ENCODE data around the gene SOCS3.
"Not testable (repeated sequence)": the region's sequence is repeated elsewhere in the genome, so short reads cannot be mapped to it uniquely, and the experiment has no call there.

The SOCS3 gene

GRCh38 chr17:78313735-78314648 lies 45.9 kb downstream of the SOCS3 start:
- H3K4me3 ChIP-seq (ENCODE audit: low read depth, low read length, poor library complexity, severe bottlenecking): peak overlapping the region; percentile 51
- no peaks in the 10 kb centered on the region for H3K79me2 ChIP-seq (ENCODE audit: insufficient read depth, low read length)
- no peaks in the 10 kb centered on the region for H3K36me3 ChIP-seq (ENCODE audit: insufficient read depth, low read length)
- no peaks in the 10 kb centered on the region for H4K20me1 ChIP-seq (ENCODE audit: insufficient read depth, low read length)
- peaks cover 6% of the 10 kb centered on the region for H3K27me3 ChIP-seq (ENCODE audit: insufficient read depth, low read length)
- H2AFZ ChIP-seq (ENCODE audit: low read length): no peak overlapping the region
- no peaks in the 10 kb centered on the region for H3F3A ChIP-seq (ENCODE audit: insufficient read depth, low read length)
- H3K4me1 ChIP-seq (ENCODE audit: insufficient read depth, low read length, severe bottlenecking): peaks cover 13% of the 10 kb centered on the region
- H3K9ac ChIP-seq (ENCODE audit: low read length): no peak overlapping the region
- H3K9me3 ChIP-seq (ENCODE audit: low read length): no peaks in the 10 kb centered on the region
- H3K9me2 ChIP-seq (ENCODE audit: low read depth, low read length): no peaks in the 10 kb centered on the region
- peak overlapping the region; percentile 68 for H3K4me2 ChIP-seq (ENCODE audit: low read length)
- TF ChIP-seq EZH2 (IDR thresholded peaks at IDR 0.05; ENCODE audit: borderline replicate concordance, low read length): no peak
- TF ChIP-seq, protein P1, sequence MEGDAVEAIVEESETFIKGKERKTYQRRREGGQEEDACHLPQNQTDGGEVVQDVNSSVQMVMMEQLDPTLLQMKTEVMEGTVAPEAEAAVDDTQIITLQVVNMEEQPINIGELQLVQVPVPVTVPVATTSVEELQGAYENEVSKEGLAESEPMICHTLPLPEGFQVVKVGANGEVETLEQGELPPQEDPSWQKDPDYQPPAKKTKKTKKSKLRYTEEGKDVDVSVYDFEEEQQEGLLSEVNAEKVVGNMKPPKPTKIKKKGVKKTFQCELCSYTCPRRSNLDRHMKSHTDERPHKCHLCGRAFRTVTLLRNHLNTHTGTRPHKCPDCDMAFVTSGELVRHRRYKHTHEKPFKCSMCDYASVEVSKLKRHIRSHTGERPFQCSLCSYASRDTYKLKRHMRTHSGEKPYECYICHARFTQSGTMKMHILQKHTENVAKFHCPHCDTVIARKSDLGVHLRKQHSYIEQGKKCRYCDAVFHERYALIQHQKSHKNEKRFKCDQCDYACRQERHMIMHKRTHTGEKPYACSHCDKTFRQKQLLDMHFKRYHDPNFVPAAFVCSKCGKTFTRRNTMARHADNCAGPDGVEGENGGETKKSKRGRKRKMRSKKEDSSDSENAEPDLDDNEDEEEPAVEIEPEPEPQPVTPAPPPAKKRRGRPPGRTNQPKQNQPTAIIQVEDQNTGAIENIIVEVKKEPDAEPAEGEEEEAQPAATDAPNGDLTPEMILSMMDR (IDR thresholded peaks at IDR 0.05; ENCODE audit: low read length): no peak
- H3K27ac ChIP-seq (ENCODE audit: low read depth, low read length, poor library complexity, severe bottlenecking): no peak overlapping the region

GRCh38 chr17:78309659-78310255 lies 50.1 kb downstream of the SOCS3 start:
- Histone ChIP-seq H3K27me3 (ENCODE audit: insufficient read depth, low read length) (peaks cover 18% of the 10 kb centered on the region), H3K4me1 (ENCODE audit: insufficient read depth, low read length, severe bottlenecking) (peaks cover 11% of the 10 kb centered on the region)
- H3K4me2 ChIP-seq (ENCODE audit: low read length); H3K4me3 ChIP-seq (ENCODE audit: low read depth, low read length, poor library complexity, severe bottlenecking); H3K79me2 ChIP-seq (ENCODE audit: insufficient read depth, low read length); H3K36me3 ChIP-seq (ENCODE audit: insufficient read depth, low read length); H2AFZ ChIP-seq (ENCODE audit: low read length); H3K27ac ChIP-seq (ENCODE audit: low read depth, low read length, poor library complexity, severe bottlenecking); H3K9ac ChIP-seq (ENCODE audit: low read length); H3K9me2 ChIP-seq (ENCODE audit: low read depth, low read length); H3K9me3 ChIP-seq (ENCODE audit: low read length); H3F3A ChIP-seq (ENCODE audit: insufficient read depth, low read length); H4K20me1 ChIP-seq (ENCODE audit: insufficient read depth, low read length): not testable (repeated sequence)

DNA sequence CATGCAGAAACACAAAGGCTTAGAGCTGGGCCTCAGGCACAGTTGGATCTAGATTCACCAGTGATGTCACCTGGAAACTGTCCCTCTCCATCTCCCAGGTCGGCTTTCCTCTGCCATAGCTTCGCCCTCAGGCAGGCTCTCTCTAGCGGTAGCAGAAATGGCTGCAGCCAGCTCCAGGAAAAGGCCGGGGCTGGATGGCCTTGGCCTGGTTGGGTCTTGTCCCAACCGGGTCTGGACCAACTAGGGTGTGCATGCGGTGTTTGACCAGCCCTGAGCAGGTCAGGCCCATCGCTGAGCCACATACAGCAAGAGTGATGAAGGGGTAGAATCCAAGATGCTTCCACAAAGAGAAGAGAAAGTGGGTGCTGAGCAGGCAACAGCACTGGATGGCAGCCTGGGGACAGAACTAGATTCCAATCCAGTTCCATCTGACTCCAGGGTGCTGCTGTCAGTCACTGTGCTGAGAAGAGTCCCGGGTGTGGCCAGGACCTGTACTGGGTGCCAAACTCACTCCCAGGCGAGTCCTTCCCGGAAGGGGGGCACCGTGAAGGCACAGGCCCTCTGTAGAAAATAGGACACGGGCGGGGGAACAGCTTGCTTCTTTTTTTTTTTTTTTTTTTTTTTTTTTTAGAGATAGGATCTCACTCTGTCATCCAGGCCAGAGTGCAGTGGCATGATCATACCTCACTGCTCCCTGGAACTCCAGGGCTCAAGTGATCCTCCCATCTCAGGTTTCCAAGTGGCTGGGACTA lies 51.8 kb downstream of the SOCS3 start:
- no peak overlapping the region for H3K27ac ChIP-seq (ENCODE audit: low read depth, low read length, poor library complexity, severe bottlenecking)
- H2AFZ ChIP-seq (ENCODE audit: low read length): no peak overlapping the region

More for the DNA sequence above, 51.8 kb downstream of the SOCS3 start:
- no peaks in the 10 kb centered on the region for H3K9me2 ChIP-seq (ENCODE audit: low read depth, low read length)
- H3K9ac ChIP-seq (ENCODE audit: low read length): no peak overlapping the region
- H3F3A ChIP-seq (ENCODE audit: insufficient read depth, low read length): no peaks in the 10 kb centered on the region
- TF ChIP-seq, protein P1 (IDR thresholded peaks at IDR 0.05; ENCODE audit: low read length): no peak
- TF ChIP-seq EZH2 (IDR thresholded peaks at IDR 0.05; ENCODE audit: borderline replicate concordance, low read length): no peak
- H3K4me3 ChIP-seq (ENCODE audit: low read depth, low read length, poor library complexity, severe bottlenecking): no peak overlapping the region
- no peaks in the 10 kb centered on the region for H3K4me1 ChIP-seq (ENCODE audit: insufficient read depth, low read length, severe bottlenecking)
- 0 out of 2 replicates have a peak, but pooled peaks cover 4% of the 10 kb centered on the region for H3K9me3 ChIP-seq (ENCODE audit: low read length)
- no peaks in the 10 kb centered on the region for H3K79me2 ChIP-seq (ENCODE audit: insufficient read depth, low read length)
- no peaks in the 10 kb centered on the region; the same call in 1 of the 2 replicates for H3K36me3 ChIP-seq (ENCODE audit: insufficient read depth, low read length)
- H3K4me2 ChIP-seq (ENCODE audit: low read length): no peak overlapping the region
- peaks cover 19% of the 10 kb centered on the region for H3K27me3 ChIP-seq (ENCODE audit: insufficient read depth, low read length)
- H4K20me1 ChIP-seq (ENCODE audit: insufficient read depth, low read length): no peaks in the 10 kb centered on the region
